GM10248 (cell line): Measurements from ENCODE around the gene ERVK3-1.
"Not testable (repeated sequence)": the region's sequence is repeated elsewhere in the genome, so short reads cannot be mapped to it uniquely, and the experiment has no call there.

Experiments used
- CTCF ChIA-PET: fragments of 300-600 bp; sonication (Branson Sonifier 250); formaldehyde crosslinking; extraction: SDS; loops from one replicate; lab custom pipeline; 2021; ENCODE audit warnings: antibody characterized with exemption; lab: Yijun Ruan, JAX
- POLR2A ChIA-PET: fragments of 350-650 bp; sonication (Branson Sonifier 250); formaldehyde crosslinking; extraction: SDS; loops from one replicate; lab custom pipeline; 2020; ENCODE audit warnings: antibody characterized with exemption; lab: Yijun Ruan, JAX
- DNase-seq: peaks from one replicate; pipeline ENCODE4 v3.0.0; 2012; ENCODE audit errors: extremely low spot score
- CTCF ChIP-seq: IDR thresholded peaks from 2 replicates; pipeline ENCODE4 v1.5.1; 2012; ENCODE audit warnings: mild to moderate bottlenecking, low read depth; ENCODE audit errors: extremely low read depth, missing control alignments, control extremely low read depth

The ERVK3-1 gene

GRCh38 chr19:58296104-58296503 lies 9.1 kb upstream of the ERVK3-1 start:
- no peak for TF ChIP-seq CTCF
- CTCF ChIA-PET = interaction anchor here (1.0 kb wide), 1 partner anchor 10 kb away, joined by 3 read pairs; no protein-coding TSS in a partner anchor
- DNase-seq = no peak
- POLR2A ChIA-PET = no interaction called here

- ChIA-PET POLR2A (interaction anchor here (0.6 kb wide), 1 partner anchor 82 kb away, joined by 3 read pairs; no protein-coding TSS in a partner anchor), CTCF (interaction anchor here (1.1 to 1.5 kb wide), 3 partner anchors 9 to 15 kb away, joined by 3 to 6 read pairs (median 3); no protein-coding TSS in a partner anchor)
- TF ChIP-seq CTCF = no peak
- no peak for DNase-seq
Measured at GRCh38 chr19:58300620-58301019, 4.6 kb upstream of the ERVK3-1 start.

- DNase-seq = no peak
- ChIA-PET POLR2A (interaction anchor here (0.9 kb wide), 1 partner anchor 239 kb away, joined by 4 read pairs; the partner anchor contains the start of gene TRIM28), CTCF (no interaction called here)
- TF ChIP-seq CTCF = no peak
Measured at GRCh38 chr19:58304255-58304654, 922 bp upstream of the ERVK3-1 start.

- CTCF ChIA-PET = no interaction called here
- POLR2A ChIA-PET = interaction anchor here (1.0 kb wide), 1 partner anchor 58 kb away, joined by 3 read pairs; the partner anchor contains the start of gene ZNF497
- no peak for TF ChIP-seq CTCF
- no peak for DNase-seq
Measured at GRCh38 chr19:58304748-58305064, 471 bp upstream of the ERVK3-1 start.

GRCh38 chr19:58305932-58306323 lies 751 bp downstream of the ERVK3-1 start:
- POLR2A ChIA-PET = interaction anchor here (0.6 to 1.5 kb wide), 2 partner anchors 19 to 21 kb away, joined by 4 to 5 read pairs; partner anchors contain the start of gene ZSCAN22
- TF ChIP-seq CTCF = no peak
- DNase-seq = peak; percentile 33
- CTCF ChIA-PET = interaction anchor here (1.0 to 1.6 kb wide), 2 partner anchors 16 to 20 kb away, joined by 3 to 5 read pairs; no protein-coding TSS in a partner anchor

GRCh38 chr19:58307736-58308135 lies 2.6 kb downstream of the ERVK3-1 start:
- TF ChIP-seq CTCF = no peak
- POLR2A ChIA-PET = no interaction called here
- CTCF ChIA-PET = interaction anchor here (1.1 kb wide), 1 partner anchor 21 kb away, joined by 4 read pairs; no protein-coding TSS in a partner anchor
- DNase-seq = no peak

- CTCF ChIA-PET = interaction anchor here (0.8 to 1.4 kb wide), 3 partner anchors 9 to 37 kb away, joined by 3 to 4 read pairs (median 3); no protein-coding TSS in a partner anchor
- POLR2A ChIA-PET, DNase-seq: not testable (repeated sequence)
Measured at GRCh38 chr19:58310685-58311084, 5.5 kb downstream of the ERVK3-1 start.
